ENCODE results near the gene CACHD1. TPM values are rescaled to one million over a fixed set of nuclear protein-coding genes. Genes with fewer than 3 reads are reported as not detected.

The CACHD1 gene
- total and polyA plus RNA-seq, 7 donors, result 1.1 to 5.8 (median 2.1) TPM

GRCh38 chr1:64569411-64569810 lies 99.5 kb downstream of the CACHD1 start:
- peaks cover 10% of the 10 kb centered on the region for H3K4me1 ChIP-seq
- H3K27ac ChIP-seq, result no peak overlapping the region
- intact Hi-C loops (cut with DNase I), result no loop called here
- DNase-seq, result no peak
- no peaks in the 10 kb centered on the region for H3K36me3 ChIP-seq (ENCODE audit: insufficient read depth in 1 of 2, low read depth in 1 of 2)
- WGBS, 3 donors, result 74 to 99% (median 93%) methylated on average over 4 of the region's 4 CpGs
- ATAC-seq, result no peak
- TF ChIP-seq, protein P1, sequence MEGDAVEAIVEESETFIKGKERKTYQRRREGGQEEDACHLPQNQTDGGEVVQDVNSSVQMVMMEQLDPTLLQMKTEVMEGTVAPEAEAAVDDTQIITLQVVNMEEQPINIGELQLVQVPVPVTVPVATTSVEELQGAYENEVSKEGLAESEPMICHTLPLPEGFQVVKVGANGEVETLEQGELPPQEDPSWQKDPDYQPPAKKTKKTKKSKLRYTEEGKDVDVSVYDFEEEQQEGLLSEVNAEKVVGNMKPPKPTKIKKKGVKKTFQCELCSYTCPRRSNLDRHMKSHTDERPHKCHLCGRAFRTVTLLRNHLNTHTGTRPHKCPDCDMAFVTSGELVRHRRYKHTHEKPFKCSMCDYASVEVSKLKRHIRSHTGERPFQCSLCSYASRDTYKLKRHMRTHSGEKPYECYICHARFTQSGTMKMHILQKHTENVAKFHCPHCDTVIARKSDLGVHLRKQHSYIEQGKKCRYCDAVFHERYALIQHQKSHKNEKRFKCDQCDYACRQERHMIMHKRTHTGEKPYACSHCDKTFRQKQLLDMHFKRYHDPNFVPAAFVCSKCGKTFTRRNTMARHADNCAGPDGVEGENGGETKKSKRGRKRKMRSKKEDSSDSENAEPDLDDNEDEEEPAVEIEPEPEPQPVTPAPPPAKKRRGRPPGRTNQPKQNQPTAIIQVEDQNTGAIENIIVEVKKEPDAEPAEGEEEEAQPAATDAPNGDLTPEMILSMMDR (IDR thresholded peaks at IDR 0.05), result no peak
- no peak overlapping the region for H3K4me3 ChIP-seq
- H3K9me3 ChIP-seq, result no peaks in the 10 kb centered on the region
- no peaks in the 10 kb centered on the region for H3K27me3 ChIP-seq (ENCODE audit: insufficient read depth in 3 of 3, low read length in 2 of 3)

GRCh38 chr1:64570267-64570855 lies 100.4 kb downstream of the CACHD1 start:
- Histone ChIP-seq H3K27ac (no peak overlapping the region), H3K9me3 (no peaks in the 10 kb centered on the region), H3K4me3 (no peak overlapping the region), H3K4me1 (peaks cover 10% of the 10 kb centered on the region), H3K27me3 (ENCODE audit: insufficient read depth in 3 of 3, low read length in 2 of 3) (no peaks in the 10 kb centered on the region), H3K36me3 (ENCODE audit: insufficient read depth in 1 of 2, low read depth in 1 of 2) (no peaks in the 10 kb centered on the region)
- intact Hi-C loops (cut with DNase I), result no loop called here
- WGBS, 3 donors, result 89 to 95% (median 90%) methylated on average over 6 of the region's 6 CpGs
- TF ChIP-seq, protein P1 (IDR thresholded peaks at IDR 0.05), result no peak
- no peak for ATAC-seq
- DNase-seq, result no peak

DNA sequence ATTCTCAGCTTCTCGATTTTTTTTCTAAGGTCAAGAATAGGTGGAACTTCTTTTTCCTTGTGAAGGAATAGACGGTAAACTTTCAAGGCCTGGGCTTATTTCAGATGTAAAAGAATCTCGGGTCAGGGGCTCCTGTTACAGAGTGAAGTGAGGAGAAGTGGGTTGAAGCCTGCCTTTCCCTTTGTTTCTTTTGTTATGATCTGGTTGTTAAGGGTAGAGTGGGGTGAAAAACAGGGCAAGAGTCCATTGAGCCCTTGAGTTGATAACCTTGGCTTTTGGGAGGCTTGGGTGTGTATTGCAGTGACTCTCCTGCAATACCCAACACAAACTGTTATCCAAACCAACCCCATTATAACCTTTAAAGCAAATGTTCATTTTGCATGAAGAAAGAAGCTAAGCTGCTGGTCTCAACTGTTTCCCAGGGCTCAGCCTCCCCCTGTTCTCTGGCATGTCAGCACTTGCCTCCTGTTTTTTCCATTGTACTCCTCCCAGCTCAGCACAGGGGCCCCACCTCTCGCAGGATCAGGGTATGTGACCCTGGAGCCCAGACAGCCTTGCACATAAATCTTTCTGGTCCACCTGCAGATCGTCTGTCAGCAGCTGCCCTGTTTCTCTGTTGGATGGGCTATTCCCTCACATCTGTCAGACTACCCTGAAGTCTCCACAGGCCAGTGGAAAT lies 102.4 kb downstream of the CACHD1 start:
- peak in 1 of 4 donors; percentile 47 for ATAC-seq
- Histone ChIP-seq H3K4me1 (peaks cover 10% of the 10 kb centered on the region), H3K27me3 (ENCODE audit: insufficient read depth in 3 of 3, low read length in 2 of 3) (no peaks in the 10 kb centered on the region), H3K4me3 (no peak overlapping the region), H3K36me3 (ENCODE audit: insufficient read depth in 1 of 2, low read depth in 1 of 2) (no peaks in the 10 kb centered on the region), H3K9me3 (no peaks in the 10 kb centered on the region), H3K27ac (no peak overlapping the region)
- TF ChIP-seq, protein P1 (IDR thresholded peaks at IDR 0.05), result no peak
- intact Hi-C loops (cut with DNase I), result no loop called here
- DNase-seq, result no peak
- WGBS, 3 donors, result 42 to 58% (median 45%) methylated on average over 5 of the region's 5 CpGs

GRCh38 chr1:64574301-64574700 lies 104.4 kb downstream of the CACHD1 start:
- 66 to 79% (median 72%) methylated on average over 3 of the region's 3 CpGs for WGBS, 3 donors
- Histone ChIP-seq H3K36me3 (ENCODE audit: insufficient read depth in 1 of 2, low read depth in 1 of 2) (no peaks in the 10 kb centered on the region), H3K27ac (peak overlapping the region; percentile 37), H3K9me3 (no peaks in the 10 kb centered on the region), H3K4me3 (no peak overlapping the region), H3K27me3 (ENCODE audit: insufficient read depth in 3 of 3, low read length in 2 of 3) (no peaks in the 10 kb centered on the region), H3K4me1 (peaks cover 10% of the 10 kb centered on the region)
- no peak for DNase-seq
- ATAC-seq, result peak; percentile 86 to 89 (median 86)
- intact Hi-C loops (cut with DNase I), result no loop called here
- TF ChIP-seq, protein P1 (IDR thresholded peaks at IDR 0.05), result no peak
